GM19193 (cell line): ENCODE data around the gene KANK3.
A peak's percentile ranks its signal among the peaks of the same experiment; 100 is the strongest.

Source experiments
- POLR2A ChIP-seq: IDR thresholded peaks from 4 replicates; pipeline ENCODE4 v1.6.1; 2011; ENCODE audit not compliant: insufficient read depth, insufficient read length; ENCODE audit errors: extremely low read depth

The KANK3 gene

DNA sequence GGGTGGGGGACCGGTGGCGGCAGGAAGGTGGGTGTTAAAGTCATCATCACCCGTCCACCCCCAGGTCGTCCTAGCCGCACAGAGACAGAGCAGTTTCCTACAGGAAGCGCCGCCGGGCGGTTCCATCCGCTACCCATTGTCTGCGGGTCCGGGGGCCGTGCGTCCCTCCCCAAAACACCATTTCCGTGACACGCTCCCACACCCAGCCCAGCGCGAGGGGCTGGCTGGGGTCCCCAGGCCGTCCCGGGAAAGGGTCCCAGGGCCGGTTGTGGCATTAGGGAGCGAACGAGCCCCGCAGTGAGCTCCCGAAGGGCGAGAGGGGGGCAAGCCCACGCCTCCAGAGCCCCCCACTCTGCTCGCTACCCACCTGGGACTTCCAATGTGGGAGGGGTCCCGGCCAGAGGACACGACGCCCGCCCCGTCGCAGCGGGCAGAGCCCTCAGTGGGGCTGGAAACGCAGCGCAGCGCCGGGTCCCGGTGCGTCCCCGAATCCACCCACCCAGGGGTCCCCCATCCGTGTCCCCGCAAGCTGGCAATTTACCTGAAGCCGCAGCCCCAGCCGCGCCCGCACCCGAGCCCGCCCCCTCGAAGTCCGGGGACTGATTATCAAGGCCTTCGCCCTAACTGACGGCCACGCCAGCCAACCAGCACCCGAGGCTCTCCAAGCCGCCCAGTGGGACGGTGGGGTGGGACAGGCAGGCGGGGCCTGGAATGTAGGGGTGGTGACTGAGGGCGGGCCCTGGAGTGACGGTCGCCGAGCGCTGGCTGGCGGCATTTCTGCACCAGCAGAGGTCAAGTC, at the start of gene KANK3:
Gene KANK3 (minus strand): TSS at position 579 of the 799 bp plus-strand sequence. CDS start 5,434 bp downstream, outside the sequence.
- TF ChIP-seq POLR2A, result no peak

DNA sequence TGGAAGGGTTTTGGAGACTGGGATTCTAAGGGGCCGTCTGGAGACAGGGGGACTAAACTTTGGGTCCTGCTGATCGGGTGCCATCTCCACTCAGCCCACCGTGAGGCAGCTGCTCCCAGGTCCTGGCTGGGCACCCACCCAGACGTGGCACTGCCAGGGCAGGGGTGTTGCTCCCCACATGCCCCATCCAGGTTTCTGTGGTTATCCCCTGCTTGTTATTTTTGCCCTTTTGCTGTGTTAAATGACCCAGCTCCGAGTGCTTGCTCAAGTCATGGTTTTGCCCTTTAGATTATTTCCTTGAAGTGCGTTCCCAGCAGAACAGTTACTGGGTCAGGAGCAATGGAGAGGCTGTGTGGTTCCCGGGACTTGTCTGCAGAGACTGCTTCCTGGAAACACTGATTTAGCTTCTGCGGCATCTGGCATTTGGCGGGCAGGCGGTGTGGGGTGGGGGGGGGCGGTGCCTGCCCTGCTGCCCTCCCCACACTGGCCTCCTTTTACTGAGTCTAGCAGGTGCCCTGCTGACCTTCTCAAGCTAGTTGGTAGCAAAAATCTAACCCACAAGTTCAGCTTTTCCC, 49.0 kb upstream of the KANK3 start:
- TF ChIP-seq POLR2A, result no peak

DNA sequence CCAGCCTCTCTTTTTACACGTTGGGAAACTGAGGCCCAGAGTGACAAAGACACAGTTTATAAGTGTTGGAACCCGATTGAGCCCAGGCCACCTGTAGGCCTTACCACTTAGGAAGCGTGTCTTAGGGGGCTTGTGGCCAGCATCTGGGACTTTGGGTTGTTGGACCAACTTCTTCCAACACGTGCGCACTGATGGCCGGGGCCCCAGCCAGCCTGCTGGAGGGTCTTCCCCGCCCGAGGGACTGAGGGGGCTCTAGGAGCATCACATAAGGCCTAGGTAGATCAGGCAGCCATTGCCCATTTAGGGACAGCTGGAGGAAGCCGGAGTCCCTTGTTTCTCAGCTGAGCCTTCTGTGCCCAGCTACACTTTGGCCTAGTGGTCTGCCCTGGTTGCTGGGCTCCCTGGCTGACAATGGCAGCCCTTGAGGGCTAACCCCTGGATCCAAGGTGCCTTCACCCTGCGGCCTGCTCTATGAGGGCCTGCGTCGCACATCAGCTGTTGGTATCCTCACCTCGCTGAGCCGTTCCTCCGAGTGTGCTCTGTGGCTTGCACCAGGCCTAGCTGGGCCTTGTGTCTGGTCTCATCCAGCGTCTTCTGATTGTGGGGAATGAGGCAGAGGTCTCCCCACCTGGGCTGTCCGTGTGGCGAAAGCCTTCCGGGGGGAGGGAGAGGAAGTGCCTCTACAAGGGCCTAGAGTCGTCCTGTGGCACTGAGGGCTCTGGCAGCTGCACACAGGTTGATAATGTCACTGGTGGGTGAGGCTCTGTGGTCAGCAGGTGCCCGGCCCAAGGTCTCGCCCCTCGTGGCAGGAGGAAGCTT, 48.3 kb upstream of the KANK3 start:
- no peak for TF ChIP-seq POLR2A

DNA sequence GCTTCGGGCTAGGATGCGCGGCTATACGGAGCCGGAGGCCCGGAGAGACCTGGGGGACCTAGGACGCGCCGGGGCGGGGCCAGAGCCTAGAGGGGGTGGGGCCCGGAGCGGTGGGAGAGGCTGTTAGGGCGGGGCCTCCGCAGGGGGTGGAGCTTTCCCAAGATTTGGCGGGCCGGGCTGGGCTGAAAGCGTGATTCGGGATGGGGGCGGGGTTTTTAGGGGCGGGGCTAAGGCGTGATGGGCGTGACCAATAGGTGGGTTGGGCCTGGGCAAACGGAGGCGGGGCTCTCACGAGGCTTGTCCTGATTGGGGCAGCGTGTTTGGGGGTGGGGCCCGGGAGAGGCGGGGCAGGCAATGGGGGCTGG, 47.5 kb upstream of the KANK3 start:
- TF ChIP-seq POLR2A, result no peak

DNA sequence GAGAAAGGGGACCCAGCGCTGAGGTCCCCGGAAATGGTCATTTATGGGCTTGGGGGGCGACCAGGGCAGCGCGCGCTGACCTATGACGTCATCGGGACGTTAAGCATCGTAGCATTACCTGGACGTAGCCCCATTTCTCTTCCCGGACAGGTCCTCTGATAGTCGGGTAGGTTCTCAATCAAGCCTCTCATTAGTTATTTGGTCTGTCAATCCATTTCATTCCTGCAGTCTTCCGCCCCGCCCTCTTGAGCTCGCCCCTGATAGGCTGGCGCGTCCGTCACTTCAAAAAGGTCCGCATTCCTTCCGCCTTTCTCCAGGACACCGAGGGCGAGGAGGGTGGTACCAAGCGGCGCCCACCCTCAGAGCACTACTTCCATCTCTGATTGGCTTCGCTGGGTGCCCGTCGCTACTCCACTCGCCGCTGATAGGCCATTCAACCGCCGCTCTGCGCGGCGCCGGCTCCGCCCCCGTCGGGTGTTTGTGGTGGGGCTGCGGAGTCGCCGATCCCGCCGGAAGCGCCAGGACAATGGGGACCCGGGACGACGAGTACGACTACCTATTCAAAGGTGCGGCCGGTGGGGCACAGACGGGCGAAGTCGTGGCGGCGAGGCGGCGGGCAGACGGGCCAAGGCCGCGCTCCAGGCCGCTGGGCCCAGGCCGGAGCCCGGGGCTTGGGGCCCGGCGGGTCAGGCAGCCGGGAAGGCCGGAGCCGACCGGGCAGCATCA, 47.0 kb upstream of the KANK3 start, which contains the start of gene RAB11B:
Gene RAB11B (plus strand): TSS at position 470 of the 726 bp plus-strand sequence. CDS start 57 bp downstream, at position 527.
- TF ChIP-seq POLR2A, result peak; percentile 69

DNA sequence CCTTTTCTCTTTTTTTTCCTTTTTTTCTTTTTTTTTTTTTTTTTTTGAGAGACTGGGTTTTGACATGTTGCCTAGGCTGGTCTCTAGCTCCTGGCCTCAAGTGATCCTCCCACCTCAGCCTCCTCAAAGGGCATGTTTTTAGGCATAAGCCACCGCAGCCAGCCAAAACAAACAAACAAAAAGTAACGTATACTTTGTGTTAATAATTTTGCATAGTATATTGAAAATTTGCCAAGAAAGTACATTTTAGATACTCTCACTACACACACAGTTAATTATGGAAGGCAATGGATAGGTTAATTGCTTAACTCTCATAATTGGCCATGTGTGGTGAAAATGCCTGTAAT, 45.5 kb upstream of the KANK3 start:
- TF ChIP-seq POLR2A, result no peak

DNA sequence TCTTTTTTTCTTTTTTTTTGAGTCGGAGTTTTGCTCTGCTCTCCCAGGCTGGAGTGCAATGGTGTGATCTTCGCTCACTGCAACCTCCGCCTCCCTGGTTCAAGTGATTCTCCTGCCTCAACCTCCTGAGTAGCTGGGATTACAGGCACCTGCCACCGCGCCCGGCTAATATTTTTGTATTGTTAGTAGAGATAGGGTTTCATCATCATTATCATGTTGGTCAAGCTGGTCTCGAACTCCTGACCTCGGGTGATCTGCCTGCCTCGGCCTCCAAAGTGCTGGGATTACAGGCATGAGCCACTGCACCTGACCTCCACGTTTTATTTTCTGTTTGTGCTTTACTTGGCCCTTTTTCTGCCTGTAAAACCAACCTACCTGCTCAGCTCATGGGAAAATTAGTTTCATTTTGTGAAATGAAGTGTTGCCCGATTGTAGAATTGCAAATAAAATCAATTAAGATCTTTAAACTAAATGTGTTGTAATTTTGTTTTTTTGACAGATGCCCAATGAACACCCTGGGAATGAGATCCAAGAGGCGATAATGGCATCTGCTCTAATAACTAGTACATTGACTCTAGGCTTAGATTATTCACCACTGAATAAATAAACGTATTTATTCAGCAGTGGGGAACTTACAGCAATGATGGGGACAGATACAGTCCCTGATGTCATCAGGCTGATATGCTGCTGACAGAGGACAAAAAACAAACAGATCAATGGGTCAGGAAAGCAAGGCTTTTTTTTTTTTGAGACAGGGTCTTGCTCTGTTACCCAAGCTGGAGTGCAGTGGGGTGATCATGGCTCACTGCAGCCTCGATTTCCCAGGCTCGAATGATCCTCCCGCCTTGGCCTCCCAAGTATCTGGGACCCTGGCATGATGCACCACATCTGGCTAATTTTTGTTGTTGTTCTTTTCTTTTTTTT, 44.9 kb upstream of the KANK3 start:
- no peak for TF ChIP-seq POLR2A

DNA sequence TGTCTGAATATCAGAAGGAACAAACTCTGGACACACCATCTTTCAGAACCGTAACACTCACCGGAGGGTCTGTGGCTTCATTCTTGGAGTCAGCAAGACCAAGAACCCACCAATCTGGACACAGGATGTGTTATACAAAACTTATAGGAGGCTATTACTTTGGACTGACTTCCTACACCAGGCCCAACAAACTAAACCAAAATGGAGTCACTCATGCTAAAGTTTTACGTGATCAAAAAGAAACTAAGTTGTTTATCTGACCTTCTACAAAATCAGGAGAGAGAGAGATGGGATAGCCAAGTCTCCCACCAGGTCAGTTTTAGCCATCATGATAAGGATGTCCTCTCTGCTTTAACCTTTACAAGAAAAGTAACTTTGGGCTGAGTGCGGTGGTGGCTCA, 43.9 kb upstream of the KANK3 start:
- no peak for TF ChIP-seq POLR2A

DNA sequence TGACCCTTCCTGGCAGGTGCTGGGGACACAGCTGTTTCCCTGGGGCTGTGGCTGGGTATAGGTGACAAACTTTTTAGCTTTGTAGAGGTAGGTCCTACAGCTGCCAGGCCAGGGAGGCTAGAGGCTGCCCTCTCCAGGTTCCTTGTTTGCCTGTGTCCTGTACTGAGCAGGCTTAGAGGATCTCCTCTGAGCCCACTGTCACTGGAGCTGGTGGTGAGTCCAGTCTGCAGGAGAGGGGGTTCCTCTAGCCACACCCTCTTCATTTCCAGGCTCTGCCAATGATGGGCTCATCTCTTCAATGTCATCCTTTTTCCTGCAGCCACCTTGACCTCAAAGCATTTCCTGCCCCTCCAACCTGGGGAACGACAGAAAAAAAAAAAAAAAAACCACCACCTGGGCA, 34.5 kb upstream of the KANK3 start:
- no peak for TF ChIP-seq POLR2A

DNA sequence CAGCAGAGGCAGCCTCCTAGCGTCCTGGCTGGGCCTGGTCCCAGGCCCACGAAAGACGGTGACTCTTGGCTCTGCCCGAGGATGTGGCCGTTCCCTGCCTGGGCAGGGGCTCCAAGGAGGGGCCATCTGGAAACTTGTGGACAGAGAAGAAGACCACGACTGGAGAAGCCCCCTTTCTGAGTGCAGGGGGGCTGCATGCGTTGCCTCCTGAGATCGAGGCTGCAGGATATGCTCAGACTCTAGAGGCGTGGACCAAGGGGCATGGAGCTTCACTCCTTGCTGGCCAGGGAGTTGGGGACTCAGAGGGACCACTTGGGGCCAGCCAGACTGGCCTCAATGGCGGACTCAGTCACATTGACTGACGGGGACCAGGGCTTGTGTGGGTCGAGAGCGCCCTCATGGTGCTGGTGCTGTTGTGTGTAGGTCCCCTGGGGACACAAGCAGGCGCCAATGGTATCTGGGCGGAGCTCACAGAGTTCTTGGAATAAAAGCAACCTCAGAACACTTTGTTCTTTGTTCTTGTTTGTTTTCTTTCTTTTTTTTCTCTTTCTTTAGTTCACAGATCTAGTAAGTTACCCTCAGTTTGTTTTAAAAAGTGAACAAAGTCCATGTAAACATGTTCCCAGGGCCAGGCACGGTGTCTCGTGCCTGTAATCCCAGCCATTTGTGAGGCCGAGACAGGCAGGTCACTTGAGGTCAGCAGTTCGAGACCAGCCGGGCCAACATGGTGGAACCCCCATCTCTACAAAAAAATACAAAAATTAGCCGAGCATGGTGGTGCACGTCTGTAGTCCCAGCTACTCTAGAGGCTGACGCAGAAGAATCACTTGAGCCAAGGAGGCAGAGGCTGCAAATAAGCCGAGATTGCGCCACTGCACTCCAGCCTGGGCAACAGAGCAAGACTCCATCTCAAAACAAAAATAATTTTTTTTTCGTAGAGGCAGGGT, 31.1 kb upstream of the KANK3 start:
- no peak for TF ChIP-seq POLR2A

DNA sequence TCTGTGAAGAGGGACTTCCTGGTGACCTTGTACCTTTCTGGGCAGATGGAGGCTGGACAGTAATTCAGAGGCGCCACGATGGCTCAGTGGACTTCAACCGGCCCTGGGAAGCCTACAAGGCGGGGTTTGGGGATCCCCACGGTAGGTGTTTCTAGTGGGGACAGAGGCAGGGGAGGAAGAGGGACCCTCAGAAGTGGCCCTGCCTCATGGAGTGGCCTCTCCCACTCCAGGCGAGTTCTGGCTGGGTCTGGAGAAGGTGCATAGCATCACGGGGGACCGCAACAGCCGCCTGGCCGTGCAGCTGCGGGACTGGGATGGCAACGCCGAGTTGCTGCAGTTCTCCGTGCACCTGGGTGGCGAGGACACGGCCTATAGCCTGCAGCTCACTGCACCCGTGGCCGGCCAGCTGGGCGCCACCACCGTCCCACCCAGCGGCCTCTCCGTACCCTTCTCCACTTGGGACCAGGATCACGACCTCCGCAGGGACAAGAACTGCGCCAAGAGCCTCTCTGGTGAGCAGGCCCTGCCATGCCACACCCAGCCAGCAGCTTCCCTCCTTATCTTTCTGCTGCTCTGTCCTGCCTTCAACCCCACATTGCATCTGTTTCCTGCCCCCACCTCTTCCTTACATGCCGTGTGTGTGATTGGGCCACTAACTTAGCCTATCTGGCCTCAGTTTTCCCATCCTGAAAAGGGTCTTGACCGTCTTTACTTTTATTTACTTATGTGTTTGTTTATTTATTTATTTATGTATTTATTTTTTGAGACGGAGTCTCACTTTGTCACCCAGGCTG, 28.1 kb upstream of the KANK3 start:
- TF ChIP-seq POLR2A, result no peak
